OCI-LY7 (cell line): ENCODE measurements around the gene TAF1B. TPM values are rescaled to one million over a fixed set of nuclear protein-coding genes. Genes with fewer than 3 reads are reported as not detected.

Experiments used
- BruUV-seq: library from RNA; stranded (reverse); fragments of 400-500 nt; replicated peaks from 2 replicates; lab custom pipeline; 2021; lab: Mats Ljungman, UMichigan
- CTCF ChIA-PET: fragments of 300-600 bp; sonication (Branson Sonifier 250); formaldehyde crosslinking; loops from one replicate; lab custom pipeline; 2022; ENCODE audit warnings: antibody characterized with exemption; ENCODE audit not compliant: unreplicated experiment; lab: Charles Lee
- POLR2A ChIA-PET: fragments of 300-600 bp; sonication (Branson Sonifier 250); formaldehyde crosslinking; loops from one replicate; lab custom pipeline; 2022; ENCODE audit warnings: antibody characterized with exemption; lab: Charles Lee
- DNase-seq: peaks from one replicate; pipeline ENCODE4 v3.0.0-alpha.2; 2015; ENCODE audit warnings: low spot score
- H2AFZ ChIP-seq: fragments of 200-600 bp; sonication (generic), shearing (Covaris generic); 2 replicates; pipeline ENCODE4 v1.6.1; 2014; ENCODE audit warnings: mild to moderate bottlenecking, antibody characterized with exemption, low read length, moderate library complexity
- H3K27ac ChIP-seq: fragments of 200-600 bp; sonication (generic); 2 replicates; pipeline ENCODE4 v1.5.1; 2014; ENCODE audit warnings: mixed run types, low read depth, mild to moderate bottlenecking, moderate library complexity, low read length, inconsistent platforms; ENCODE audit not compliant: poor library complexity, severe bottlenecking
- H3K36me3 ChIP-seq: fragments of 200-600 bp; sonication (generic); 2 replicates; pipeline ENCODE4 v1.6.1; 2014; ENCODE audit warnings: mild to moderate bottlenecking, antibody characterized with exemption, low read length, moderate library complexity, mixed read lengths; ENCODE audit not compliant: insufficient read depth
- H3K4me1 ChIP-seq: fragments of 200-600 bp; sonication (generic); 2 replicates; pipeline ENCODE4 v1.5.1; 2014; ENCODE audit warnings: mild to moderate bottlenecking, low read length; ENCODE audit not compliant: insufficient read depth, poor library complexity, severe bottlenecking
- H3K4me2 ChIP-seq: fragments of 200-600 bp; sonication (generic); 2 replicates; pipeline ENCODE4 v1.6.1; 2014; ENCODE audit warnings: mild to moderate bottlenecking, low read length
- H3K4me3 ChIP-seq: fragments of 200-600 bp; sonication (generic); 2 replicates; pipeline ENCODE4 v1.5.1; 2014; ENCODE audit warnings: mild to moderate bottlenecking, low read depth, low read length; ENCODE audit not compliant: poor library complexity, severe bottlenecking
- H3K79me2 ChIP-seq: fragments of 200-600 bp; sonication (generic); 2 replicates; pipeline ENCODE4 v1.6.1; 2016; ENCODE audit warnings: low read depth, mild to moderate bottlenecking, low read length, moderate library complexity, mixed read lengths; ENCODE audit not compliant: insufficient read depth
- H3K9me2 ChIP-seq: fragments of 200-600 bp; sonication (generic); 2 replicates; pipeline ENCODE4 v1.6.1; 2016; ENCODE audit warnings: mild to moderate bottlenecking, low read length, mixed read lengths; ENCODE audit not compliant: insufficient read depth
- H3K9me3 ChIP-seq: fragments of 200-600 bp; sonication (generic); 2 replicates; pipeline ENCODE4 v1.6.1; 2014; ENCODE audit warnings: mild to moderate bottlenecking, mixed run types, low read length, mixed read lengths
- H4K20me1 ChIP-seq: fragments of 200-600 bp; sonication (generic); 2 replicates; pipeline ENCODE4 v1.6.1; 2014; ENCODE audit warnings: mild to moderate bottlenecking, antibody characterized with exemption, low read length, moderate library complexity, mixed read lengths; ENCODE audit not compliant: insufficient read depth
- CTCF ChIP-seq: fragments of 200-600 bp; sonication (generic); conservative IDR thresholded peaks from 2 replicates; pipeline ENCODE4 v1.5.1; 2014; ENCODE audit warnings: mild to moderate bottlenecking, antibody characterized with exemption, low read length, moderate library complexity, mixed read lengths
- EZH2phosphoT487 ChIP-seq: fragments of 200-600 bp; sonication (generic); IDR thresholded peaks from 2 replicates; pipeline ENCODE4 v1.6.1; 2018; ENCODE audit warnings: low read depth, borderline replicate concordance, mild to moderate bottlenecking, mixed run types, antibody characterized with exemption, low read length, moderate library complexity, mixed read lengths
- intact Hi-C: fragments of 100-400 bp; cut with micrococcal nuclease; formaldehyde crosslinking; loops from one replicate; pipeline ENCODE4 v1.10.0; 2022; ENCODE audit not compliant: unreplicated experiment
- total RNA-seq, 2 experiments: library from RNA; depleted of rRNA in 1 of 2; stranded (reverse); fragments of >200 nt in 1 of 2; shearing (Covaris generic) in 1 of 2; gene quantifications; 2 replicates each; pipeline ENCODE4 v1.2.3, GENCODE V29; 2014 to 2022

TAF1B gene
- total RNA-seq, 2 experiments from 2014 or later: 25.1 to 35.3 TPM

GRCh38 chr2:9952856-9953503, 109.7 kb downstream of the TAF1B start:
- ChIA-PET POLR2A (interaction anchor here (0.8 kb wide), 2 partner anchors 10 to 399 kb away, joined by 3 read pairs; no protein-coding TSS in a partner anchor), CTCF (no interaction called here)
- no TSS peak for BruUV-seq
- no peak overlapping the region for H3K27ac ChIP-seq
- no peaks in the 10 kb centered on the region for H4K20me1 ChIP-seq
- H3K4me1 ChIP-seq: peaks cover 12% of the 10 kb centered on the region
- no peaks in the 10 kb centered on the region for H3K79me2 ChIP-seq
- no peaks in the 10 kb centered on the region for H3K9me3 ChIP-seq
- no peaks in the 10 kb centered on the region for H3K36me3 ChIP-seq
- DNase-seq: no peak
- TF ChIP-seq CTCF: no peak
- no peak for TF ChIP-seq EZH2phosphoT487
- H2AFZ ChIP-seq: no peak overlapping the region
- H3K9me2 ChIP-seq: no peaks in the 10 kb centered on the region
- no peak overlapping the region for H3K4me3 ChIP-seq
- H3K4me2 ChIP-seq: peak overlapping the region; percentile 78
- intact Hi-C loops: loop anchor here (5.0 to 10.0 kb wide), 2 partner anchors 141 to 492 kb away; partner anchors contain the start of gene ODC1

GRCh38 chr2:9954136-9954535, 110.9 kb downstream of the TAF1B start:
- no peak for DNase-seq
- BruUV-seq: no TSS peak
- no peak overlapping the region for H3K27ac ChIP-seq
- H3K4me3 ChIP-seq: no peak overlapping the region
- H3K4me1 ChIP-seq: peaks cover 12% of the 10 kb centered on the region
- H3K79me2 ChIP-seq: no peaks in the 10 kb centered on the region
- TF ChIP-seq EZH2phosphoT487: no peak
- no peak for TF ChIP-seq CTCF
- H3K9me3 ChIP-seq: no peaks in the 10 kb centered on the region
- H2AFZ ChIP-seq: no peak overlapping the region
- ChIA-PET POLR2A (no interaction called here), CTCF (no interaction called here)
- no peak overlapping the region for H3K4me2 ChIP-seq
- intact Hi-C loops: loop anchor here (5.0 to 10.0 kb wide), 2 partner anchors 142 to 491 kb away; partner anchors contain the start of gene ODC1
- no peaks in the 10 kb centered on the region for H3K36me3 ChIP-seq
- no peaks in the 10 kb centered on the region for H4K20me1 ChIP-seq
- H3K9me2 ChIP-seq: no peaks in the 10 kb centered on the region

GRCh38 chr2:9958057-9958456, 114.8 kb downstream of the TAF1B start:
- H2AFZ ChIP-seq: no peak overlapping the region
- no peaks in the 10 kb centered on the region for H3K36me3 ChIP-seq
- intact Hi-C loops: loop anchor here (10.0 kb wide), 1 partner anchor 487 kb away; the partner anchor contains the start of gene ODC1
- no peaks in the 10 kb centered on the region for H4K20me1 ChIP-seq
- no peak for TF ChIP-seq CTCF
- no peak for TF ChIP-seq EZH2phosphoT487
- no TSS peak for BruUV-seq
- no peak overlapping the region for H3K4me2 ChIP-seq
- H3K79me2 ChIP-seq: no peaks in the 10 kb centered on the region
- H3K9me3 ChIP-seq: no peaks in the 10 kb centered on the region
- ChIA-PET CTCF (interaction anchor here (0.8 kb wide), 1 partner anchor 10 kb away, joined by 3 read pairs; no protein-coding TSS in a partner anchor), POLR2A (interaction anchor here (0.6 to 1.4 kb wide), 2 partner anchors 27 to 263 kb away, joined by 3 to 6 read pairs; no protein-coding TSS in a partner anchor)
- no peaks in the 10 kb centered on the region for H3K9me2 ChIP-seq
- no peak overlapping the region for H3K27ac ChIP-seq
- H3K4me3 ChIP-seq: no peak overlapping the region
- peaks cover under 1% of the 10 kb centered on the region for H3K4me1 ChIP-seq
- DNase-seq: no peak
